ENCODE data around the gene LRIT1.
A peak's percentile ranks its signal among the peaks of the same experiment; 100 is the strongest.
"Not testable (repeated sequence)": the region's sequence is repeated elsewhere in the genome, so short reads cannot be mapped to it uniquely, and the experiment has no call there.

Gene LRIT1

DNA sequence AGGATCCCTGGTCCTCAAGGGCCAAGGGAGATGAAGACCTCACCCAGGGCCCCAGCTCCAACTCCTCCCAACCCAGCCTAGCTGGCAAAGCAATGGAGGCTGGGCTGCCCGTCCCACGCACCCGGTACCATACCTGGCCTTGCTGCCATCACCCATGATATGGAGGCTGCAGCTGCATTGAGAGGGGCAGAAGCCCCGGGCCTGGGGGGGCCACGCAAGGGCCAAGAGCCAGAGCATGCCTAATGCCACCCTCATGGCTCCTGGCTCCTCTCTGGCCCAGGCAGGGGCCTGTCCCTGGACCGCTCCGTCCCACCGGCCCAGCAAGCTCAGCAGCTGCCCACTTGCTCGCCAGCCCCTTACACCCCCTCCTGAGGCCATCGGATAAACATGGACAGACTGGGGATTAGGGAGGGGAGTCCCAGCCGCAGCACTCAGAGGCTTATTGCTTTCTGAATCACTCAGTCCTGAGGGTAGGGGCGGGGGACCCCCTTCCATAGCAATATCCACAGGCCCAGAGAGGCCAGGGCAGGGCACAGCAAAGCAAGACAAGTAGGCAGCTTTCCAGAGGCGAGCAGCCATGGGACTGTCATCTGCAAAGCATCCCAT lies at the start of gene LRIT1:
TSS of gene LRIT1 (minus strand) at position 362 of the 606 bp plus-strand sequence. CDS start at position 255, 107 bp downstream.
- DNase-seq (ENCODE audit: low spot score), result no peak

GRCh38 chr10:84290235-84290634 lies 48.9 kb upstream of the LRIT1 start:
- no peak for DNase-seq (ENCODE audit: low spot score)

- DNase-seq (ENCODE audit: low spot score), result no peak
These were observed 48.3 kb upstream of the LRIT1 start for GRCh38 chr10:84289521-84290200.

DNA sequence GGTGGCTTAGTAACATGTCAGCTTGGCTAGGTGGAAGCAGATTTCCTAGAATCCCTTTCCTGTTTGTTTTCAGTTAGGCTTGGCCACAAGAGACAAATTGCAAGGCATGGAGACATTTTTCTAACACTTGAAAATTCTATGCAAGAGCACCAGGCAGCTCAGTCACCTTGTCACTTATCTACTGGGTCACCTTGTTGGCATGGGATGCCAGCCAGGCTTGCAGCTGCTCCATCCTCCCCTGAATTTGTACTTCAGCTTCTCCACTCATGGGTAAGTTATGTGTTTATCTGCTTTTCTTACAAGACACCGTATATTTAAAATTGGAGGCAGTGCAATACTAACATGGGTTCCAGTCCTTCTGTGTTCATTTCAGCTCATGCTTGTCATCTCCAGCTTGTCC lies 46.8 kb upstream of the LRIT1 start:
- DNase-seq (ENCODE audit: low spot score), result no peak

- no peak for DNase-seq (ENCODE audit: low spot score)
These were observed 45.3 kb upstream of the LRIT1 start for GRCh38 chr10:84286695-84287094.

- not testable (repeated sequence) for DNase-seq (ENCODE audit: low spot score)
These were observed 38.6 kb upstream of the LRIT1 start for GRCh38 chr10:84279876-84280475.

GRCh38 chr10:84270708-84271107 lies 29.4 kb upstream of the LRIT1 start:
- no peak for DNase-seq (ENCODE audit: low spot score)

DNA sequence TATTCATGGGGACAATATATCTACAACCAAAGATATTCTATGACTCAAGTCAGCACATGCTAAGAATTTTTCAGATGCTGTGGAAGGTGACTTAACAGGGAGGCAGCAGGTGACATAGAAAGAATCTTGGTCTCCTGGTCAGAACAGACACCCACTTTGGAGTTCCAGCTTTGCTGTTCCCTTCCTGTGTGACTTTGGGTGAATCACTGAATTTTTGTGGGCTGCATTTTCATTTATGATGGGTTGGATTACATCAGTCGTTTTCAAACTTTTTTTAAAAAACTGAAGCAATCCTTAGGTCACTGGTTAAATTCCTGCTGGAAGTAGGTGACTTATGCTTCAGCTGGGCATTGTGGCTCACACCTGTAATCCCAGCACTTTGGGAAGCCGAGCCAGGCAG lies 28.4 kb upstream of the LRIT1 start:
- no peak for DNase-seq (ENCODE audit: low spot score)

- DNase-seq (ENCODE audit: low spot score), result no peak
These were observed 27.8 kb upstream of the LRIT1 start for GRCh38 chr10:84269162-84269561.

GRCh38 chr10:84267503-84268126 lies 26.3 kb upstream of the LRIT1 start:
- DNase-seq (ENCODE audit: low spot score), result peak; percentile 67

- DNase-seq (ENCODE audit: low spot score), result no peak
These were observed 24.1 kb upstream of the LRIT1 start for GRCh38 chr10:84265418-84265817.

- peak; percentile 71 for DNase-seq (ENCODE audit: low spot score)
These were observed 23.3 kb upstream of the LRIT1 start for GRCh38 chr10:84264611-84265141.

DNA sequence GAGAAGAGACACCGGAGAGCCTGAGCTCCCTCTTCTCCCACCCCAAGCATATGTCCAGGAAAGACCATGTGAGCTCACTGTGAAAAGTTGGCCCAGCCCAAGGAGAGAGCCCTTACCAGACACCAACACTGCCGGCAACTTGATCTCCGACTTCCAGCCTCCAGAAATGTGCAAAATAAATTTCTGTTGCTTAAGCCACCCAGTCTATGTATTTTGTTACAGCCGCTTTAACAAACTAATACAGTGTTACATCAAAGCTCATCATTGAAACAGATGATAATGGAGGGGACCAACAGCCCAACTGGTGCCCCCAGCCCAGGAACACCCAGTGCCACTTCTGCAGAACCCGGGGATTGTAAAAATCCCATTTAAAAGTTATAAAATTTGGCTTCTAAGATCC lies 22.4 kb upstream of the LRIT1 start:
- DNase-seq (ENCODE audit: low spot score), result no peak

GRCh38 chr10:84262190-84262956 lies 21.0 kb upstream of the LRIT1 start:
- no peak for DNase-seq (ENCODE audit: low spot score)

- DNase-seq (ENCODE audit: low spot score), result no peak
These were observed 20.0 kb upstream of the LRIT1 start for GRCh38 chr10:84261236-84261915.

- DNase-seq (ENCODE audit: low spot score), result no peak
These were observed 16.8 kb upstream of the LRIT1 start for GRCh38 chr10:84258034-84258695.

DNA sequence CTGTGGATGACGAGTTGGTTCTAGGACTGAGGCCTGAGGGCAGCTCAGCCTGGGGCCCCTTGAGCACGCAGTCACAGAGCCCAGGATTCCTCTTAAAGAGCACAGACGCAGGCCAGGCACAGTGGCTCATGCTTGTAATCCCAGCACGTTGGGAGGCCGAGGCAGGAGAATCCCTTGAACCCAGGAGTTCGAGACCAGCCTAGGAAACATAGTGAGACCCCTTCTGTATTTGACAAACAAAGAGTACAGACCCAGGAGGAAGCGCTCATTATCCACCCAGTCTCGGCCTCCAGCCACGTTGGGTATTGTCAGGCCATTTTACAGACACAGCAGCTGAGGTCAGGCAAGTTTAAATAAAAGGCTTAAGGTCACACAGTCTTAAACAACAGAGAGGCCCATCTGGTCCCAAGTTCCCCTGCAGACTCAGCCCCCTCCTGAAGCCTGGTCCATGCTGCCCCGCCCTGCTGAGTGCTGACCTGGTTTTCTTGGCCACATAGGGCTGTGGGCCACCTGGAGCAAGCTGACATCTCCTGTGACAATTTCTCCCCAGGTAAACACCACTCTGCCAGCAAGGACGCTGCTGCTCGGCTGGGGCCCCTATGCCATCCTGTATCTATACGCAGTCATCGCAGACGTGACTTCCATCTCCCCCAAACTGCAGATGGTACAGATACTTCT lies 16.1 kb upstream of the LRIT1 start:
- DNase-seq (ENCODE audit: low spot score), result no peak

DNA sequence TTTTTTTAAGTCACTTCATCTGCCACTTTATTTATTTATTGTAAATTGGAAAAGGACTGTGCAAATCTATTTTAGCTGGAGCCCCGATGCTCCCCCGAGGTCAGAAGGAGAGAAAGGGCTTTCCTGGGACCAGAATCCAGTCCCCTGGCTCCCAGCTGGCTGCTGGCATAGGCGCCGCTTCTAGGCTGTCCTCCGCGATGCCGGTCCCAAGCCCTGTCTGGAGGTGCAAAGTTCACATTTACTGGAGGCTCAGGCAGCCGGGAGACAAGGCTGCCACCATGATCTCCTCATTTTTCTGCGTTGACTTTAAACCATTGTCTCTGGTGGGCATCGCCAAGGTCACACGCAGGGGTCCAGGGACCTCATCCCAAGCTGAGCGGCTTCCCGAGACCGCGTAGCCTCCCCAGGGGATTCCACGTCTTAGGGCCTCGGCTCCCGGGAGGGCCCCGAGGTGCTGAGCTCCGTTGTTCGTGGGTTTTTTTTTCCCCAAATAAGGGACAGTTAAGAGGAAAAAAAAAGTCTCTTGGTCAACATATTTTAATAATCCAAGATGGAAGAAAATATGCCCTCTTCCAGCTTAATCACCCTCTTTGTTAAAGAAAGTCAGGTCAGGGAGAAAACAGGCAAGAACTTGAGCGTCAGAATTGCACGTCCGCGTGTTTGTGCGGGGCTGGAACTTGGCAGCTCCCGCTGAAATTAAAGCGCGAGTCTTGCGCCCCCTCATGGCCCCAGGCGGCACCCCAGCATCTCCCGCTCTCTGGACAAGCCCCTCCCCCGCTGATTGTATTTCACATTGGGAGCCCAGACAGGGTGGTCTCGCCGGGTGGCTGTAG lies 15.4 kb upstream of the LRIT1 start:
- DNase-seq (ENCODE audit: low spot score), result peak; percentile 15

All from CD4-positive, alpha-beta T cell treated with Interleukin-2 at 100 ng/mL for 4 hours (primary cell).